Parathyroid adenoma (tissue), 2 donors: ENCODE results near the gene KRT33A.

Experiments used
- H2AFZ ChIP-seq: fragments of 300-600 bp; sonication (generic); one replicate; pipeline ENCODE4 v1.7.0; 2017; ENCODE audit warnings: antibody characterized with exemption, mild to moderate bottlenecking
- H3K27ac ChIP-seq: fragments of 300-600 bp; sonication (generic); one replicate; pipeline ENCODE4 v1.7.0; 2017
- H3K27me3 ChIP-seq: fragments of 300-600 bp; sonication (generic); one replicate; pipeline ENCODE4 v1.7.0; 2017; ENCODE audit warnings: low read length; ENCODE audit not compliant: control insufficient read depth, insufficient read depth
- H3K36me3 ChIP-seq: fragments of 300-600 bp; sonication (generic); one replicate; pipeline ENCODE4 v1.7.0; 2017; ENCODE audit warnings: low read length; ENCODE audit not compliant: control insufficient read depth, insufficient read depth
- H3K4me1 ChIP-seq: fragments of 300-600 bp; sonication (generic); one replicate; pipeline ENCODE4 v1.7.0; 2017; ENCODE audit warnings: control low read depth
- H3K4me2 ChIP-seq: fragments of 300-600 bp; sonication (generic); one replicate; pipeline ENCODE4 v1.7.0; 2017; ENCODE audit warnings: low read length
- H3K4me3 ChIP-seq: fragments of 300-600 bp; sonication (generic); one replicate; pipeline ENCODE4 v1.7.0; 2017; ENCODE audit warnings: low read depth, low read length
- H3K79me2 ChIP-seq: fragments of 300-600 bp; sonication (generic); one replicate; pipeline ENCODE4 v1.7.0; 2017; ENCODE audit warnings: control low read depth
- H3K9ac ChIP-seq: fragments of 300-600 bp; sonication (generic); one replicate; pipeline ENCODE4 v1.7.0; 2017; ENCODE audit warnings: mild to moderate bottlenecking
- H3K9me3 ChIP-seq: fragments of 300-600 bp; sonication (generic); one replicate; pipeline ENCODE4 v1.7.0; 2017; ENCODE audit warnings: low read length; ENCODE audit not compliant: control insufficient read depth
- CTCF ChIP-seq: fragments of 300-600 bp; sonication (generic); IDR thresholded peaks from one replicate; pipeline ENCODE4 v1.7.0; 2017; ENCODE audit warnings: antibody characterized with exemption, mild to moderate bottlenecking
- donor health status: primary hyperparathyroidism.

Gene KRT33A

GRCh38 chr17:41335747-41336146 lies 14.9 kb downstream of the KRT33A start:
- no peaks in the 10 kb centered on the region for H3K79me2 ChIP-seq
- H3K9ac ChIP-seq: no peak overlapping the region
- no peaks in the 10 kb centered on the region for H3K27me3 ChIP-seq
- TF ChIP-seq CTCF: no peak
- no peak overlapping the region for H3K4me3 ChIP-seq
- H3K4me2 ChIP-seq: no peak overlapping the region
- no peak overlapping the region for H2AFZ ChIP-seq
- peaks cover 3% of the 10 kb centered on the region for H3K4me1 ChIP-seq
- no peaks in the 10 kb centered on the region for H3K36me3 ChIP-seq
- no peak overlapping the region for H3K27ac ChIP-seq
- no peaks in the 10 kb centered on the region for H3K9me3 ChIP-seq

- Histone ChIP-seq H3K9me3 (no peaks in the 10 kb centered on the region), H2AFZ (no peak overlapping the region), H3K27me3 (no peaks in the 10 kb centered on the region), H3K4me2 (no peak overlapping the region), H3K79me2 (no peaks in the 10 kb centered on the region), H3K36me3 (no peaks in the 10 kb centered on the region), H3K4me1 (peaks cover 3% of the 10 kb centered on the region), H3K27ac (no peak overlapping the region), H3K9ac (no peak overlapping the region), H3K4me3 (no peak overlapping the region)
- no peak for TF ChIP-seq CTCF
These were observed 16.0 kb downstream of the KRT33A start for GRCh38 chr17:41334385-41335305.

- Histone ChIP-seq H3K36me3 (no peaks in the 10 kb centered on the region), H3K79me2 (no peaks in the 10 kb centered on the region), H3K4me2 (no peak overlapping the region), H3K9ac (no peak overlapping the region), H3K9me3 (no peaks in the 10 kb centered on the region), H3K4me3 (no peak overlapping the region), H2AFZ (no peak overlapping the region), H3K27me3 (no peaks in the 10 kb centered on the region), H3K27ac (no peak overlapping the region), H3K4me1 (peaks cover under 1% of the 10 kb centered on the region)
- no peak for TF ChIP-seq CTCF
These were observed 16.8 kb downstream of the KRT33A start for GRCh38 chr17:41333836-41334235.

GRCh38 chr17:41333098-41333497 lies 17.5 kb downstream of the KRT33A start:
- H3K4me1 ChIP-seq: no peaks in the 10 kb centered on the region
- H2AFZ ChIP-seq: no peak overlapping the region
- H3K36me3 ChIP-seq: no peaks in the 10 kb centered on the region
- H3K27me3 ChIP-seq: no peaks in the 10 kb centered on the region
- no peaks in the 10 kb centered on the region for H3K9me3 ChIP-seq
- H3K4me2 ChIP-seq: no peak overlapping the region
- no peak overlapping the region for H3K4me3 ChIP-seq
- no peak for TF ChIP-seq CTCF
- H3K79me2 ChIP-seq: no peaks in the 10 kb centered on the region
- H3K27ac ChIP-seq: no peak overlapping the region
- H3K9ac ChIP-seq: no peak overlapping the region

- Histone ChIP-seq H3K27ac (no peak overlapping the region), H3K36me3 (no peaks in the 10 kb centered on the region), H3K4me1 (no peaks in the 10 kb centered on the region), H3K9me3 (no peaks in the 10 kb centered on the region), H3K79me2 (no peaks in the 10 kb centered on the region), H2AFZ (no peak overlapping the region), H3K4me2 (no peak overlapping the region), H3K27me3 (no peaks in the 10 kb centered on the region), H3K9ac (no peak overlapping the region), H3K4me3 (no peak overlapping the region)
- TF ChIP-seq CTCF: no peak
These were observed 18.4 kb downstream of the KRT33A start for GRCh38 chr17:41332239-41332638.
